ENCODE data around the gene RCAN2.

DNA sequence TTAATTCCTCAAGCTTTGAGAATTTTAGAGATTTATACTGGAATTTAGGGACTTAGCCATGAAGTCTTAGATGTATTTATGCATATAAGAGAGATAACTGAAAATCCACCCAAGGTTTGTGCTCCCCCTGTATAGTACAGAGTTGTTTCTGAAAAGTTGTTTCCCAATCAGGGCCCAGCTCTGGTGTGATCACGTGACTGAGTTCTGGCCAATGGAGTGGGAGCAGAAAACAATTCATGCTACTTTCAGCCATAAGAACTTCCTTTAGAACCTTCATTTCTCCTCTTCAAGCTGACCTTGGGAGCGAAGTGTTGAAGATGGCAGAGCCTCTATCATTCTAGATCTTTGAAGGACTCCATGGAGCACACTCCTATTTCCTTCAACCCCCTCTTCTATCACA, 151.0 kb downstream of the RCAN2 start:
- TF ChIP-seq, protein P1, sequence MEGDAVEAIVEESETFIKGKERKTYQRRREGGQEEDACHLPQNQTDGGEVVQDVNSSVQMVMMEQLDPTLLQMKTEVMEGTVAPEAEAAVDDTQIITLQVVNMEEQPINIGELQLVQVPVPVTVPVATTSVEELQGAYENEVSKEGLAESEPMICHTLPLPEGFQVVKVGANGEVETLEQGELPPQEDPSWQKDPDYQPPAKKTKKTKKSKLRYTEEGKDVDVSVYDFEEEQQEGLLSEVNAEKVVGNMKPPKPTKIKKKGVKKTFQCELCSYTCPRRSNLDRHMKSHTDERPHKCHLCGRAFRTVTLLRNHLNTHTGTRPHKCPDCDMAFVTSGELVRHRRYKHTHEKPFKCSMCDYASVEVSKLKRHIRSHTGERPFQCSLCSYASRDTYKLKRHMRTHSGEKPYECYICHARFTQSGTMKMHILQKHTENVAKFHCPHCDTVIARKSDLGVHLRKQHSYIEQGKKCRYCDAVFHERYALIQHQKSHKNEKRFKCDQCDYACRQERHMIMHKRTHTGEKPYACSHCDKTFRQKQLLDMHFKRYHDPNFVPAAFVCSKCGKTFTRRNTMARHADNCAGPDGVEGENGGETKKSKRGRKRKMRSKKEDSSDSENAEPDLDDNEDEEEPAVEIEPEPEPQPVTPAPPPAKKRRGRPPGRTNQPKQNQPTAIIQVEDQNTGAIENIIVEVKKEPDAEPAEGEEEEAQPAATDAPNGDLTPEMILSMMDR (IDR thresholded peaks at IDR 0.05; ENCODE audit: insufficient read depth, low read length), result no peak
- TF ChIP-seq GABPA (IDR thresholded peaks at IDR 0.05; ENCODE audit: low read depth), result no peak
- no peak for TF ChIP-seq POLR2AphosphoS5 (IDR thresholded peaks at IDR 0.05; ENCODE audit: low read depth)
- no peak for TF ChIP-seq SPI1 (IDR thresholded peaks at IDR 0.05; ENCODE audit: borderline replicate concordance, low read depth)

Measured in HL-60 (cell line).